ENCODE results near the gene DTX3L. TPM values are rescaled to one million over a fixed set of nuclear protein-coding genes. Genes with fewer than 3 reads are reported as not detected.
"Not testable (repeated sequence)": the region's sequence is repeated elsewhere in the genome, so short reads cannot be mapped to it uniquely, and the experiment has no call there.

Gene DTX3L
- total and polyA plus RNA-seq, 2 experiments from 2014 or later, result 1.8 to 6.8 TPM

DNA sequence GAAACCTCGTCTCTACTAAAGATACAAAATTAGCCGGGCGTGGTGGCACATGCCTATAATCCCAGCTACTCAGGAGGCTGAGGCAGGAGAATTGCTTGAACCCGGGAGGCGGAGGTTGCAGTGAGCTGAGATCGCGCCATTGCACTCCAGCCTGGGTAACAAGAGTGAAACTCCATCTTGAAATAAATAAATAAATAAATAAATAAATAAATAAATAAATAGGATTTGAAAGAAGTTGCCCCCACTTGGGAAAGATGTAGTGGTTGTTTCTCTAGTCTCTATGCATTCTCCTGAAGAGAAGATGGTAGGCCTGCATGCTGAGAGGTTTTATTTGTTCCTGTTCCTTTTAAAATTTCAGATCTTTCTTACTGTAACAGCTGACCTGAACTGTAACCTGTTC, 4.0 kb downstream of the DTX3L start:
- H3K27me3 ChIP-seq (ENCODE audit: insufficient read depth); H3K4me3 Mint-ChIP-seq; H3K27ac Mint-ChIP-seq; H2AFZ ChIP-seq; DNase-seq (ENCODE audit: low spot score); H4K20me1 ChIP-seq (replicated peaks; ENCODE audit: insufficient read depth); H3K4me1 ChIP-seq (ENCODE audit: insufficient read depth); H3F3A ChIP-seq (replicated peaks; ENCODE audit: low read depth); H3K4me3 ChIP-seq; H3K36me3 Mint-ChIP-seq (ENCODE audit: low read depth); ATAC-seq; H3K4me2 ChIP-seq; H3K9me2 ChIP-seq (ENCODE audit: insufficient read depth); H3K79me2 ChIP-seq (replicated peaks; ENCODE audit: insufficient read depth); H3K27ac ChIP-seq (ENCODE audit: low read depth); H3K36me3 ChIP-seq (ENCODE audit: insufficient read depth); H3K9me3 Mint-ChIP-seq: not testable (repeated sequence)
- Mint-ChIP-seq H3K27me3 (ENCODE audit: insufficient read depth, low read depth, poor library complexity) (peaks cover 11% of the 10 kb centered on the region), H3K4me1 (peaks cover 18% of the 10 kb centered on the region)

DNA sequence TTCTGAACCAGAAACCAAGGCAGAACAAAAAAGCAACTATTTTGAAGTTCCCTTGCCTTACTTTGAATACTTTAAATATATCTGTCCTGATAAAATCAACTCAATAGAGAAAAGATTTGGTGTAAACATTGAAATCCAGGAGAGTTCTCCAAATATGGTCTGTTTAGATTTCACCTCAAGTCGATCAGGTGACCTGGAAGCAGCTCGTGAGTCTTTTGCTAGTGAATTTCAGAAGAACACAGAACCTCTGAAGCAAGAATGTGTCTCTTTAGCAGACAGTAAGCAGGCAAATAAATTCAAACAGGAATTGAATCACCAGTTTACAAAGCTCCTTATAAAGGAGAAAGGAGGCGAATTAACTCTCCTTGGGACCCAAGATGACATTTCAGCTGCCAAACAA, 4.6 kb downstream of the DTX3L start:
- no peak overlapping the region for H2AFZ ChIP-seq
- H3K27me3 Mint-ChIP-seq (ENCODE audit: insufficient read depth, low read depth, poor library complexity), result peaks cover 6% of the 10 kb centered on the region

More for the DNA sequence above, 4.6 kb downstream of the DTX3L start:
- Histone ChIP-seq H3K4me2 (no peak overlapping the region), H4K20me1 (replicated peaks; ENCODE audit: insufficient read depth) (no peaks in the 10 kb centered on the region), H3K4me3 (no peak overlapping the region), H3K36me3 (ENCODE audit: insufficient read depth) (no peaks in the 10 kb centered on the region), H3F3A (replicated peaks; ENCODE audit: low read depth) (0 out of 2 replicates have a peak, but pooled peaks cover under 1% of the 10 kb centered on the region), H3K4me1 (ENCODE audit: insufficient read depth) (peaks cover 5% of the 10 kb centered on the region; the same call in 1 of the 2 replicates), H3K27ac (ENCODE audit: low read depth) (no peak overlapping the region), H3K27me3 (ENCODE audit: insufficient read depth) (no peaks in the 10 kb centered on the region), H3K79me2 (replicated peaks; ENCODE audit: insufficient read depth) (no peaks in the 10 kb centered on the region), H3K9me2 (ENCODE audit: insufficient read depth) (no peaks in the 10 kb centered on the region)
- no peaks in the 10 kb centered on the region for H3K36me3 Mint-ChIP-seq (ENCODE audit: low read depth)
- H3K4me3 Mint-ChIP-seq, result no peak overlapping the region
- H3K27ac Mint-ChIP-seq, result no peak overlapping the region
- ATAC-seq (no peak), DNase-seq (ENCODE audit: low spot score) (no peak)
- peaks cover 15% of the 10 kb centered on the region for H3K4me1 Mint-ChIP-seq
- TF ChIP-seq STAT1 (IDR thresholded peaks at IDR 0.05; ENCODE audit: unreplicated experiment) (no peak), ZNF331 (CRISPR knock-in tag; IDR thresholded peaks at IDR 0.05; ENCODE audit: low read depth) (no peak), CREB1 (CRISPR knock-in tag; IDR thresholded peaks at IDR 0.05; ENCODE audit: low read depth) (no peak), JUNB (IDR thresholded peaks at IDR 0.05; ENCODE audit: unreplicated experiment) (no peak), EZH2 (IDR thresholded peaks at IDR 0.05; ENCODE audit: low read depth, unreplicated experiment) (no peak), EZH2phosphoT487 (IDR thresholded peaks at IDR 0.05; ENCODE audit: unreplicated experiment) (no peak), POLR2AphosphoS5 (IDR thresholded peaks at IDR 0.05; ENCODE audit: low read depth) (no peak)
- TF ChIP-seq, protein P1, sequence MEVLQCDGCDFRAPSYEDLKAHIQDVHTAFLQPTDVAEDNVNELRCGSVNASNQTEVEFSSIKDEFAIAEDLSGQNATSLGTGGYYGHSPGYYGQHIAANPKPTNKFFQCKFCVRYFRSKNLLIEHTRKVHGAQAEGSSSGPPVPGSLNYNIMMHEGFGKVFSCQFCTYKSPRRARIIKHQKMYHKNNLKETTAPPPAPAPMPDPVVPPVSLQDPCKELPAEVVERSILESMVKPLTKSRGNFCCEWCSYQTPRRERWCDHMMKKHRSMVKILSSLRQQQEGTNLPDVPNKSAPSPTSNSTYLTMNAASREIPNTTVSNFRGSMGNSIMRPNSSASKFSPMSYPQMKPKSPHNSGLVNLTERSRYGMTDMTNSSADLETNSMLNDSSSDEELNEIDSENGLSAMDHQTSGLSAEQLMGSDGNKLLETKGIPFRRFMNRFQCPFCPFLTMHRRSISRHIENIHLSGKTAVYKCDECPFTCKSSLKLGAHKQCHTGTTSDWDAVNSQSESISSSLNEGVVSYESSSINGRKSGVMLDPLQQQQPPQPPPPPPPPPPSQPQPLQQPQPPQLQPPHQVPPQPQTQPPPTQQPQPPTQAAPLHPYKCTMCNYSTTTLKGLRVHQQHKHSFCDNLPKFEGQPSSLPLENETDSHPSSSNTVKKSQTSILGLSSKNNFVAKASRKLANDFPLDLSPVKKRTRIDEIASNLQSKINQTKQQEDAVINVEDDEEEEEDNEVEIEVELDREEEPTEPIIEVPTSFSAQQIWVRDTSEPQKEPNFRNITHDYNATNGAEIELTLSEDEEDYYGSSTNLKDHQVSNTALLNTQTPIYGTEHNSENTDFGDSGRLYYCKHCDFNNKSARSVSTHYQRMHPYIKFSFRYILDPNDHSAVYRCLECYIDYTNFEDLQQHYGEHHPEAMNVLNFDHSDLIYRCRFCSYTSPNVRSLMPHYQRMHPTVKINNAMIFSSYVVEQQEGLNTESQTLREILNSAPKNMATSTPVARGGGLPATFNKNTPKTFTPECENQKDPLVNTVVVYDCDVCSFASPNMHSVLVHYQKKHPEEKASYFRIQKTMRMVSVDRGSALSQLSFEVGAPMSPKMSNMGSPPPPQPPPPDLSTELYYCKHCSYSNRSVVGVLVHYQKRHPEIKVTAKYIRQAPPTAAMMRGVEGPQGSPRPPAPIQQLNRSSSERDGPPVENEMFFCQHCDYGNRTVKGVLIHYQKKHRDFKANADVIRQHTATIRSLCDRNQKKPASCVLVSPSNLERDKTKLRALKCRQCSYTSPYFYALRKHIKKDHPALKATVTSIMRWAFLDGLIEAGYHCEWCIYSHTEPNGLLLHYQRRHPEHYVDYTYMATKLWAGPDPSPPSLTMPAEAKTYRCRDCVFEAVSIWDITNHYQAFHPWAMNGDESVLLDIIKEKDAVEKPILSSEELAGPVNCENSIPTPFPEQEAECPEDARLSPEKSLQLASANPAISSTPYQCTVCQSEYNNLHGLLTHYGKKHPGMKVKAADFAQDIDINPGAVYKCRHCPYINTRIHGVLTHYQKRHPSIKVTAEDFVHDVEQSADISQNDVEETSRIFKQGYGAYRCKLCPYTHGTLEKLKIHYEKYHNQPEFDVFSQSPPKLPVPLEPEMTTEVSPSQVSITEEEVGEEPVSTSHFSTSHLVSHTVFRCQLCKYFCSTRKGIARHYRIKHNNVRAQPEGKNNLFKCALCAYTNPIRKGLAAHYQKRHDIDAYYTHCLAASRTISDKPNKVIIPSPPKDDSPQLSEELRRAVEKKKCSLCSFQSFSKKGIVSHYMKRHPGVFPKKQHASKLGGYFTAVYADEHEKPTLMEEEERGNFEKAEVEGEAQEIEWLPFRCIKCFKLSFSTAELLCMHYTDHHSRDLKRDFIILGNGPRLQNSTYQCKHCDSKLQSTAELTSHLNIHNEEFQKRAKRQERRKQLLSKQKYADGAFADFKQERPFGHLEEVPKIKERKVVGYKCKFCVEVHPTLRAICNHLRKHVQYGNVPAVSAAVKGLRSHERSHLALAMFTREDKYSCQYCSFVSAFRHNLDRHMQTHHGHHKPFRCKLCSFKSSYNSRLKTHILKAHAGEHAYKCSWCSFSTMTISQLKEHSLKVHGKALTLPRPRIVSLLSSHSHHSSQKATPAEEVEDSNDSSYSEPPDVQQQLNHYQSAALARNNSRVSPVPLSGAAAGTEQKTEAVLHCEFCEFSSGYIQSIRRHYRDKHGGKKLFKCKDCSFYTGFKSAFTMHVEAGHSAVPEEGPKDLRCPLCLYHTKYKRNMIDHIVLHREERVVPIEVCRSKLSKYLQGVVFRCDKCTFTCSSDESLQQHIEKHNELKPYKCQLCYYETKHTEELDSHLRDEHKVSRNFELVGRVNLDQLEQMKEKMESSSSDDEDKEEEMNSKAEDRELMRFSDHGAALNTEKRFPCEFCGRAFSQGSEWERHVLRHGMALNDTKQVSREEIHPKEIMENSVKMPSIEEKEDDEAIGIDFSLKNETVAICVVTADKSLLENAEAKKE (CRISPR knock-in tag; IDR thresholded peaks at IDR 0.05), result no peak
- TF ChIP-seq, protein P2, sequence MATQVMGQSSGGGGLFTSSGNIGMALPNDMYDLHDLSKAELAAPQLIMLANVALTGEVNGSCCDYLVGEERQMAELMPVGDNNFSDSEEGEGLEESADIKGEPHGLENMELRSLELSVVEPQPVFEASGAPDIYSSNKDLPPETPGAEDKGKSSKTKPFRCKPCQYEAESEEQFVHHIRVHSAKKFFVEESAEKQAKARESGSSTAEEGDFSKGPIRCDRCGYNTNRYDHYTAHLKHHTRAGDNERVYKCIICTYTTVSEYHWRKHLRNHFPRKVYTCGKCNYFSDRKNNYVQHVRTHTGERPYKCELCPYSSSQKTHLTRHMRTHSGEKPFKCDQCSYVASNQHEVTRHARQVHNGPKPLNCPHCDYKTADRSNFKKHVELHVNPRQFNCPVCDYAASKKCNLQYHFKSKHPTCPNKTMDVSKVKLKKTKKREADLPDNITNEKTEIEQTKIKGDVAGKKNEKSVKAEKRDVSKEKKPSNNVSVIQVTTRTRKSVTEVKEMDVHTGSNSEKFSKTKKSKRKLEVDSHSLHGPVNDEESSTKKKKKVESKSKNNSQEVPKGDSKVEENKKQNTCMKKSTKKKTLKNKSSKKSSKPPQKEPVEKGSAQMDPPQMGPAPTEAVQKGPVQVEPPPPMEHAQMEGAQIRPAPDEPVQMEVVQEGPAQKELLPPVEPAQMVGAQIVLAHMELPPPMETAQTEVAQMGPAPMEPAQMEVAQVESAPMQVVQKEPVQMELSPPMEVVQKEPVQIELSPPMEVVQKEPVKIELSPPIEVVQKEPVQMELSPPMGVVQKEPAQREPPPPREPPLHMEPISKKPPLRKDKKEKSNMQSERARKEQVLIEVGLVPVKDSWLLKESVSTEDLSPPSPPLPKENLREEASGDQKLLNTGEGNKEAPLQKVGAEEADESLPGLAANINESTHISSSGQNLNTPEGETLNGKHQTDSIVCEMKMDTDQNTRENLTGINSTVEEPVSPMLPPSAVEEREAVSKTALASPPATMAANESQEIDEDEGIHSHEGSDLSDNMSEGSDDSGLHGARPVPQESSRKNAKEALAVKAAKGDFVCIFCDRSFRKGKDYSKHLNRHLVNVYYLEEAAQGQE (IDR thresholded peaks at IDR 0.05; ENCODE audit: unreplicated experiment), result no peak
- TF ChIP-seq, protein P3, sequence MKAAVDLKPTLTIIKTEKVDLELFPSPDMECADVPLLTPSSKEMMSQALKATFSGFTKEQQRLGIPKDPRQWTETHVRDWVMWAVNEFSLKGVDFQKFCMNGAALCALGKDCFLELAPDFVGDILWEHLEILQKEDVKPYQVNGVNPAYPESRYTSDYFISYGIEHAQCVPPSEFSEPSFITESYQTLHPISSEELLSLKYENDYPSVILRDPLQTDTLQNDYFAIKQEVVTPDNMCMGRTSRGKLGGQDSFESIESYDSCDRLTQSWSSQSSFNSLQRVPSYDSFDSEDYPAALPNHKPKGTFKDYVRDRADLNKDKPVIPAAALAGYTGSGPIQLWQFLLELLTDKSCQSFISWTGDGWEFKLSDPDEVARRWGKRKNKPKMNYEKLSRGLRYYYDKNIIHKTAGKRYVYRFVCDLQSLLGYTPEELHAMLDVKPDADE (IDR thresholded peaks at IDR 0.05), result no peak
- no peaks in the 10 kb centered on the region for H3K9me3 Mint-ChIP-seq
